Measurements from ENCODE around the gene CACHD1.

Gene CACHD1

GRCh38 chr1:64469977-64470664 lies at the start of gene CACHD1:
Gene CACHD1, plus strand, starts transcription at chr1:64470129. Its CDS starts 616 bp downstream, at chr1:64470745.
- DNase-seq (ENCODE audit: low read depth in 2 of 2): peak; percentile 0 to 46

GRCh38 chr1:64421377-64421776 lies 48.6 kb upstream of the CACHD1 start:
- no peak for DNase-seq (ENCODE audit: low read depth in 2 of 2)

GRCh38 chr1:64423526-64423925 lies 46.4 kb upstream of the CACHD1 start:
- no peak for DNase-seq (ENCODE audit: low read depth in 2 of 2)

GRCh38 chr1:64424412-64424811 lies 45.5 kb upstream of the CACHD1 start:
- DNase-seq (ENCODE audit: low read depth in 2 of 2): no peak

- DNase-seq (ENCODE audit: low read depth in 2 of 2): no peak
Measured at GRCh38 chr1:64425521-64425920, 44.4 kb upstream of the CACHD1 start.

GRCh38 chr1:64426681-64427080 lies 43.2 kb upstream of the CACHD1 start:
- DNase-seq (ENCODE audit: low read depth in 2 of 2): no peak

GRCh38 chr1:64427879-64428278 lies 42.0 kb upstream of the CACHD1 start:
- DNase-seq (ENCODE audit: low read depth in 2 of 2): no peak

- DNase-seq (ENCODE audit: low read depth in 2 of 2): no peak
Measured at GRCh38 chr1:64433308-64433707, 36.6 kb upstream of the CACHD1 start.

- DNase-seq (ENCODE audit: low read depth in 2 of 2): no peak
Measured at GRCh38 chr1:64433747-64434146, 36.2 kb upstream of the CACHD1 start.

GRCh38 chr1:64435000-64435399 lies 34.9 kb upstream of the CACHD1 start:
- DNase-seq (ENCODE audit: low read depth in 2 of 2): no peak

- DNase-seq (ENCODE audit: low read depth in 2 of 2): no peak
Measured at GRCh38 chr1:64437453-64437852, 32.5 kb upstream of the CACHD1 start.

GRCh38 chr1:64440183-64440826 lies 29.6 kb upstream of the CACHD1 start:
- no peak for DNase-seq (ENCODE audit: low read depth in 2 of 2)

GRCh38 chr1:64451440-64451839 lies 18.5 kb upstream of the CACHD1 start:
- no peak for DNase-seq (ENCODE audit: low read depth in 2 of 2)

- DNase-seq (ENCODE audit: low read depth in 2 of 2): no peak
Measured at GRCh38 chr1:64453688-64454087, 16.2 kb upstream of the CACHD1 start.

- DNase-seq (ENCODE audit: low read depth in 2 of 2): no peak
Measured at GRCh38 chr1:64458915-64459314, 11.0 kb upstream of the CACHD1 start.

GRCh38 chr1:64459743-64460142 lies 10.2 kb upstream of the CACHD1 start:
- DNase-seq (ENCODE audit: low read depth in 2 of 2): no peak

- no peak for DNase-seq (ENCODE audit: low read depth in 2 of 2)
Measured at GRCh38 chr1:64466033-64466432, 3.9 kb upstream of the CACHD1 start.

GRCh38 chr1:64469116-64469976 lies 583 bp upstream of the CACHD1 start:
- DNase-seq (ENCODE audit: low read depth in 2 of 2): no peak

GRCh38 chr1:64470665-64471217 lies 812 bp downstream of the CACHD1 start:
- no peak for DNase-seq (ENCODE audit: low read depth in 2 of 2)

GRCh38 chr1:64471218-64472039 lies 1.5 kb downstream of the CACHD1 start:
- DNase-seq (ENCODE audit: low read depth in 2 of 2): no peak

- no peak for DNase-seq (ENCODE audit: low read depth in 2 of 2)
Measured at GRCh38 chr1:64472040-64472376, 2.1 kb downstream of the CACHD1 start.

GRCh38 chr1:64472805-64473204 lies 2.9 kb downstream of the CACHD1 start:
- DNase-seq (ENCODE audit: low read depth in 2 of 2): no peak

Measured in stimulated activated CD4-positive, alpha-beta T cell treated with anti-CD3 and anti-CD28 coated beads, Interleukin-1b, Interleukin-23, amount 100 ng/mL, for 1 hour (primary cell).